Nephron progenitor cell (in vitro differentiated cells): Measurements from ENCODE around the gene TPP1.

ENCODE experiments used
- DNase-seq: peaks from one replicate; pipeline ENCODE4 v3.0.0; 2021
- H3K27ac Mint-ChIP-seq: 2 replicates; pipeline ENCODE4 v1.8.0; 2021; ENCODE audit warnings: mild to moderate bottlenecking, moderate library complexity, mixed read lengths
- H3K27me3 Mint-ChIP-seq: 2 replicates; pipeline ENCODE4 v1.8.0; 2021; ENCODE audit warnings: mild to moderate bottlenecking, low read depth, mixed read lengths; ENCODE audit not compliant: poor library complexity
- H3K36me3 Mint-ChIP-seq: 2 replicates; pipeline ENCODE4 v1.8.0; 2021; ENCODE audit warnings: low read depth, mixed read lengths
- H3K4me1 Mint-ChIP-seq: 2 replicates; pipeline ENCODE4 v1.8.0; 2021; ENCODE audit warnings: mixed read lengths
- H3K4me3 Mint-ChIP-seq: 2 replicates; pipeline ENCODE4 v1.8.0; 2021; ENCODE audit warnings: mild to moderate bottlenecking, moderate library complexity, mixed read lengths
- H3K9me3 Mint-ChIP-seq: 2 replicates; pipeline ENCODE4 v1.8.0; 2021; ENCODE audit warnings: mild to moderate bottlenecking, moderate library complexity, mixed read lengths
- TF ChIP-seq, protein P1 (sequence below): fragments of 200-600 bp; sonication (generic); IDR thresholded peaks from 2 replicates; pipeline ENCODE4 v1.5.0; 2021; ENCODE audit warnings: antibody characterized with exemption

Gene TPP1

GRCh38 chr11:6619004-6619745 lies at the start of gene TPP1:
TPP1 (minus strand) TSS chr11:6619422; CDS start chr11:6619400, 22 bp downstream.
- TF ChIP-seq, protein P1, sequence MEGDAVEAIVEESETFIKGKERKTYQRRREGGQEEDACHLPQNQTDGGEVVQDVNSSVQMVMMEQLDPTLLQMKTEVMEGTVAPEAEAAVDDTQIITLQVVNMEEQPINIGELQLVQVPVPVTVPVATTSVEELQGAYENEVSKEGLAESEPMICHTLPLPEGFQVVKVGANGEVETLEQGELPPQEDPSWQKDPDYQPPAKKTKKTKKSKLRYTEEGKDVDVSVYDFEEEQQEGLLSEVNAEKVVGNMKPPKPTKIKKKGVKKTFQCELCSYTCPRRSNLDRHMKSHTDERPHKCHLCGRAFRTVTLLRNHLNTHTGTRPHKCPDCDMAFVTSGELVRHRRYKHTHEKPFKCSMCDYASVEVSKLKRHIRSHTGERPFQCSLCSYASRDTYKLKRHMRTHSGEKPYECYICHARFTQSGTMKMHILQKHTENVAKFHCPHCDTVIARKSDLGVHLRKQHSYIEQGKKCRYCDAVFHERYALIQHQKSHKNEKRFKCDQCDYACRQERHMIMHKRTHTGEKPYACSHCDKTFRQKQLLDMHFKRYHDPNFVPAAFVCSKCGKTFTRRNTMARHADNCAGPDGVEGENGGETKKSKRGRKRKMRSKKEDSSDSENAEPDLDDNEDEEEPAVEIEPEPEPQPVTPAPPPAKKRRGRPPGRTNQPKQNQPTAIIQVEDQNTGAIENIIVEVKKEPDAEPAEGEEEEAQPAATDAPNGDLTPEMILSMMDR, result no peak
- Mint-ChIP-seq H3K9me3 (no peaks in the 10 kb centered on the region), H3K4me3 (no peak within 1 kb of the TSS), H3K27ac (no peak within 1 kb of the TSS), H3K27me3 (no peaks in the 10 kb centered on the region), H3K36me3 (peaks cover 17% of the 10 kb centered on the region), H3K4me1 (peaks cover 4% of the 10 kb centered on the region)
- DNase-seq, result peak; percentile 88

GRCh38 chr11:6667733-6668374 lies 48.6 kb upstream of the TPP1 start:
- H3K4me1 Mint-ChIP-seq, result peaks cover 5% of the 10 kb centered on the region
- TF ChIP-seq, protein P1, result peak; percentile 37
- no peaks in the 10 kb centered on the region for H3K36me3 Mint-ChIP-seq

GRCh38 chr11:6666302-6667183 lies 47.3 kb upstream of the TPP1 start:
- Mint-ChIP-seq H3K9me3 (peaks cover 4% of the 10 kb centered on the region), H3K27ac (no peak overlapping the region), H3K36me3 (no peaks in the 10 kb centered on the region), H3K4me1 (peaks cover 5% of the 10 kb centered on the region), H3K4me3 (no peak overlapping the region), H3K27me3 (peaks cover 33% of the 10 kb centered on the region)
- no peak for DNase-seq
- TF ChIP-seq, protein P1, result no peak

More at GRCh38 chr11:6667733-6668374, 48.6 kb upstream of the TPP1 start:
- H3K4me3 Mint-ChIP-seq, result no peak overlapping the region
- H3K27me3 Mint-ChIP-seq, result peaks cover 28% of the 10 kb centered on the region
- H3K27ac Mint-ChIP-seq, result no peak overlapping the region
- no peak for DNase-seq
- peaks cover 4% of the 10 kb centered on the region for H3K9me3 Mint-ChIP-seq

DNA sequence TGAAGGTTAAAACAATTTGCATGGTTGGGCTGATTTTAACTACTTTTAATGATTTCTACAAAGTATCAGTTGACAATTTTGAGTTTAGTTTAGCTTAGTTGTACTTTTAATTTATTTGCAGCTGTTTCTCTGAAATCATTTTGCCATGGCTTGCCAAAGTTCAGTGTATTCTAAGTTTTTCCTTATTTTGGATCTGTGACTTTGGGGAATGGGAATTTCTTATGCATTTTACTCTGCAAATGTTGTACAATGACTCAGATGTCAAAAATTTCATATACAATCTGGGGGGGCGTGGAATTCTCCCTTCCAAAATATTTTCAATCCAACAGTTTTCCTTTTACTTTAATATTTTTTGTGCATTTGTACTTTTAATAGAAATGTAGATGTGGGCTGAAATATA lies 45.3 kb upstream of the TPP1 start:
- TF ChIP-seq, protein P1, result no peak
- DNase-seq, result no peak
- Mint-ChIP-seq H3K27me3 (peaks cover 33% of the 10 kb centered on the region), H3K4me1 (peaks cover 5% of the 10 kb centered on the region), H3K36me3 (no peaks in the 10 kb centered on the region), H3K27ac (no peak overlapping the region), H3K4me3 (no peak overlapping the region), H3K9me3 (peaks cover 4% of the 10 kb centered on the region)

- Mint-ChIP-seq H3K36me3 (no peaks in the 10 kb centered on the region), H3K9me3 (peaks cover 4% of the 10 kb centered on the region), H3K4me1 (peaks cover 5% of the 10 kb centered on the region), H3K27ac (no peak overlapping the region), H3K27me3 (peaks cover 33% of the 10 kb centered on the region), H3K4me3 (no peak overlapping the region)
- TF ChIP-seq, protein P1, result no peak
- DNase-seq, result no peak
Observed at GRCh38 chr11:6663794-6664469, 44.7 kb upstream of the TPP1 start.
